Mesendoderm (in vitro differentiated cells): ENCODE results near the gene PLK5.
A peak's percentile ranks its signal among the peaks of the same experiment; 100 is the strongest.

ENCODE experiments used
- DNase-seq: peaks from one replicate; pipeline ENCODE4 v3.0.0; 2013
- H2AK5ac ChIP-seq: 2 replicates; pipeline ENCODE4 v1.6.1; 2013; ENCODE audit warnings: low read length, inconsistent platforms
- H2BK120ac ChIP-seq: 2 replicates; pipeline ENCODE4 v1.6.1; 2013; ENCODE audit warnings: low read depth, mild to moderate bottlenecking, low read length, moderate library complexity, mixed read lengths
- H2BK15ac ChIP-seq: replicated peaks from 2 replicates; pipeline ENCODE4 v1.6.1; 2013; ENCODE audit warnings: low read depth, mild to moderate bottlenecking, moderate library complexity
- H2BK5ac ChIP-seq: 2 replicates; pipeline ENCODE4 v1.6.1; 2013; ENCODE audit warnings: low read length, inconsistent platforms
- H3K18ac ChIP-seq: 2 replicates; pipeline ENCODE4 v1.6.1; 2013; ENCODE audit warnings: mild to moderate bottlenecking, low read length, mixed read lengths
- H3K23ac ChIP-seq: one replicate; pipeline ENCODE4 v1.6.1; 2013; ENCODE audit warnings: low read length
- H3K27ac ChIP-seq: 2 replicates; pipeline ENCODE4 v1.5.1; 2013; ENCODE audit warnings: low read depth, mild to moderate bottlenecking, inconsistent platforms, low read length, moderate library complexity
- H3K27me3 ChIP-seq: 2 replicates; pipeline ENCODE4 v1.6.1; 2013; ENCODE audit warnings: low read length, control low read depth, mild to moderate bottlenecking, inconsistent platforms; ENCODE audit not compliant: insufficient read depth, poor library complexity
- H3K36me3 ChIP-seq: 2 replicates; pipeline ENCODE4 v1.6.1; 2013; ENCODE audit warnings: low read length, inconsistent platforms; ENCODE audit not compliant: control insufficient read depth, insufficient read depth
- H3K4ac ChIP-seq: one replicate; pipeline ENCODE4 v1.6.1; 2013; ENCODE audit warnings: low read depth, mild to moderate bottlenecking, low read length, moderate library complexity
- H3K4me1 ChIP-seq: 2 replicates; pipeline ENCODE4 v1.6.1; 2013; ENCODE audit warnings: low read depth, low read length, inconsistent platforms; ENCODE audit not compliant: control insufficient read depth
- H3K4me2 ChIP-seq: 2 replicates; pipeline ENCODE4 v1.6.1; 2013; ENCODE audit warnings: low read length
- H3K4me3 ChIP-seq: 2 replicates; pipeline ENCODE4 v1.5.1; 2013; ENCODE audit warnings: mild to moderate bottlenecking, low read length
- H3K56ac ChIP-seq: one replicate; pipeline ENCODE4 v1.6.1; 2013; ENCODE audit warnings: low read length
- H3K79me1 ChIP-seq: 2 replicates; pipeline ENCODE4 v1.6.1; 2013; ENCODE audit warnings: low read length, inconsistent platforms
- H3K79me2 ChIP-seq: 2 replicates; pipeline ENCODE4 v1.6.1; 2013; ENCODE audit warnings: mild to moderate bottlenecking, low read length; ENCODE audit not compliant: control insufficient read depth, insufficient read depth
- H3K9ac ChIP-seq: 2 replicates; pipeline ENCODE4 v1.6.1; 2013; ENCODE audit warnings: low read length, inconsistent platforms
- H4K5ac ChIP-seq: one replicate; pipeline ENCODE4 v1.6.1; 2013; ENCODE audit warnings: low read length
- H4K8ac ChIP-seq: one replicate; pipeline ENCODE4 v1.6.1; 2013; ENCODE audit warnings: low read depth, mild to moderate bottlenecking, control low read depth, low read length, moderate library complexity
- WGBS: extraction: QIAGEN DNeasy Blood & Tissue Kit; methylation state at CpG from one replicate; pipeline ENCODE4 v1.1.7; 2013; ENCODE audit warnings: low lambda C conversion rate, missing lambda C conversion rate; ENCODE audit not compliant: insufficient coverage; ENCODE audit errors: extremely low coverage; 5-methylcytosine and 5-hydroxymethylcytosine counted together

PLK5 gene

DNA sequence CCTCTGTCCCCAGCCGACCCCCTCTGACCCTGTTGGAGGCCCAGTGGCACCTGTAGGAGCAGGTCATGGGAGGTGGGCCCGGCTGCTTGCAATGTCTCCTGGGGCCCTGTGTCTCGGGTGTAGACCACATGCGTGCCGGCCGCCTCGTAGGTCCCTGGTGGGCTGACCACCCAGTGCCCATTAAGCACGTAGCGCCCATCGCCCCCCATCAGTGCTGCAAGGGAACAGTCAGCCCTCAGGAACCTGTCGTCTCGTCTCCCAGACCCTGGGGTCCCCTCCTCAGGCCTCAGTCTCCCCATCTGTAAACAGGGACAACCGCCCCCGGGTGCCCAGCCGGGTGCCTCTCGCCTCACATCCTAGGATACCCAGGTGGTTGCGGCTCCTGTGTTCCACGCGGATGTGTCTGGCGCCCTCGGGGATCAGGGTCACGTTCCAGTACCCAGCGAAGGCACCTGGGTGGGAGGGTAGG, 16.7 kb upstream of the PLK5 start:
- Histone ChIP-seq H3K4me2 (no peak overlapping the region), H3K36me3 (no peaks in the 10 kb centered on the region), H3K9ac (no peak overlapping the region), H3K4me1 (no peaks in the 10 kb centered on the region), H3K27me3 (no peaks in the 10 kb centered on the region), H3K56ac (peak overlapping the region; percentile 76), H3K4ac (no peak overlapping the region), H3K18ac (no peak overlapping the region), H3K79me2 (no peaks in the 10 kb centered on the region), H2AK5ac (no peak overlapping the region), H3K27ac (no peak overlapping the region), H4K8ac (no peak overlapping the region), H3K4me3 (no peak overlapping the region), H3K79me1 (no peaks in the 10 kb centered on the region), H4K5ac (no peak overlapping the region), H2BK15ac (no peak overlapping the region), H2BK5ac (no peak overlapping the region), H3K23ac (no peak overlapping the region), H2BK120ac (no peak overlapping the region)
- DNase-seq, result no peak
- WGBS, result no CpG with 5 or more reads among the region's 23 CpGs

DNA sequence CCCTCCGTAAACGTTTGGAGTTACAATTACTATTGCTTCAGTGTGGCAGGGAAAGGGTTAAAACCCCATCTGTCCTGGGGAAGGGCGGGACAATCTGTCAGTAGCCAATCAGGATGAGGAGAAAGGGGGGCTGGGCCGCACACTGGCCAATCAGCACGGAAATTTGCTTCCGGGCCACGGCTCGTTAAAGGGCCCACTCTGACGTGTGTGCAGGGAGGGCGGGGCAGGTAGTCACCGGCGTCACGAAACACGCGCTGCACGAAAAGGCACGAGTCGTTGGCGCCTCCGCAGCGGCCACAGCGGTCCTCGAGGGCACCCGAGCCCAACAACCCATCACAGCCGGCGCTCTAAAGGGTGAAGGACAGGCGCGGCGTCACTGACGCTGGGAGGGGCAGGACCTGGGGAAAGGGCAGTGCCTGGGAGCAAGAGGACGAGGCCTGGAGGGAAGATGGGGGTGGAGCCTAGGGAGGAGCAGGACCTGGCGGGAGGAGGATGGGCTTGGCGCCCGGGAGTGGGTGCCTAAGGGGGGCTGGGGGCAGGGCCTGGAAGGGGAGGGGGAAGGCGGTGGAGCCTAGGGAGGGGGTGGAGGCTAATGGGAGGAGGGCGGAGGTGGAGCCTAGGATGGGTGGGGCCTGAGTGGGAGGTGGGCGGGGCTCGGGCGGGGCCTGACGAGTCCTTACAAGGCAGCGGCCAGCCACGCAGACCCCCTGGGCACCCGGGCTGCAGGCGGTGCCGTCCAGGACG, 15.9 kb upstream of the PLK5 start:
- Histone ChIP-seq H2BK15ac (no peak overlapping the region), H3K79me1 (no peaks in the 10 kb centered on the region), H4K5ac (no peak overlapping the region), H2BK120ac (no peak overlapping the region), H3K27ac (peak overlapping the region; percentile 8), H3K79me2 (no peaks in the 10 kb centered on the region), H3K18ac (no peak overlapping the region), H3K9ac (peak overlapping the region; percentile 68), H3K36me3 (no peaks in the 10 kb centered on the region), H3K4me3 (peak overlapping the region; percentile 24), H3K4me2 (peak overlapping the region; percentile 47), H3K4ac (no peak overlapping the region), H3K56ac (peak overlapping the region; percentile 92), H3K23ac (no peak overlapping the region), H4K8ac (no peak overlapping the region), H3K4me1 (no peaks in the 10 kb centered on the region), H3K27me3 (no peaks in the 10 kb centered on the region), H2AK5ac (no peak overlapping the region), H2BK5ac (peak overlapping the region; percentile 33)
- peak; percentile 98 for DNase-seq
- WGBS, result no CpG with 5 or more reads among the region's 46 CpGs

DNA sequence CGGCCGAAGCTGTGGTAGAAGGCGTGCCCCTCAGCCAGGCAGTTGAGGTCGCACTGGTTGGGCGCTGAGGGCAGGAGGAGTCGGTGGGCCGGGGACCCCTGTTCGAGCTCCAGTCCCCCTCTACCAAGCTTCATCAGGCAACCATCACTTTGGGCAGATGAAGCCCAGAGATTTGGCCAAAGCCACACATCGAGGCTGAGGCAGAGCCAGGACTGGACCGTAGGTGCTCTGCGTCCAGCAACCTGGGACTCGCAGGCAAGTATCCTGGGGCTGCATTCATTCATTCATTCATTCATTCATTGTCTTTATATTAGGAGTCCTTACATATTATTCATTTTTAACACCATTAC, 15.4 kb upstream of the PLK5 start:
- no peak for DNase-seq
- Histone ChIP-seq H3K4me1 (no peaks in the 10 kb centered on the region), H3K36me3 (no peaks in the 10 kb centered on the region), H2BK15ac (no peak overlapping the region), H3K18ac (no peak overlapping the region), H2BK5ac (no peak overlapping the region), H3K23ac (no peak overlapping the region), H3K56ac (peak overlapping the region; percentile 62), H2BK120ac (no peak overlapping the region), H3K4me2 (peak overlapping the region; percentile 19), H3K79me1 (no peaks in the 10 kb centered on the region), H2AK5ac (no peak overlapping the region), H3K9ac (no peak overlapping the region), H3K79me2 (no peaks in the 10 kb centered on the region), H4K5ac (no peak overlapping the region), H4K8ac (no peak overlapping the region), H3K27me3 (no peaks in the 10 kb centered on the region), H3K4me3 (no peak overlapping the region), H3K27ac (no peak overlapping the region), H3K4ac (no peak overlapping the region)
- no CpG with 5 or more reads among the region's 12 CpGs for WGBS

DNA sequence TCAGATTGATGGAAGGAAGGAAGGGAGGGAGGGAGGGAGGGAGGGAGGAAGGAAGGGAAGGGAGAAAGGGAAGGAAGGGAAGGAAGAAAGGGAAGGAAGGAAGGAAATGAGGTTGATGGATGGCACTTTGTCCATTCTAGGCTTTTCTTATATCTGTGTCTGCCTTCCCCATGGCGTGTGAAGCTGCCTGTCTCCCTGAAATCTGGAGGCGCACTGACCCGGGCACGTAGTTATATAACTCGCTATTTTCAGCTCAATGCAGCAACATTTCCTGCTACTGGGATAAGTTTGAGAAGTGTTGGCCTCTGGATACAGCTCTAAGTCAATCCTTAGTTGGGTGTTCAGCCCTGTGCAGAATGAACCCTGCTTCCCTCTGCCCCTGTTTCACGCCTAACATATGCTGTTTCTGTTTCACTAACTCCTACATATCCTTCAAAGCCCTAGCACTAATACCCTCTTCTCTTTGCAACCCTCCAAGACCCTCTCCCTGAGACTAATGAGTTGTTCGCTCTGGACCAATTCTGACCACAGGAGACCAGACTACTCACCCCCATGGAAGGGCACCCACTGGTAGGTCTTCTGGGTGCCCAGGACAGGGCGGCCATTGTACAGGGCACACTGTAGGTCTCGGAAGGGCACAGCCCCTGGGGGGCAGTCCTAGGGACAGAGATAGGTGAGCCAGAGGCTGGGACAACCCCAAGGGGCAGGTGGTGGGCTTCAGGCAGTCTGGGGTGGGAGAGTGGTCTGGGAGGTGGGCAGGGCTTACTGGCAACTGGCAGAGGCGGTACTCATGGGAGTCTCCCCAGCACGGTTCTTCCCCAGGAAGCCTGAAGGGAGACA, 14.1 kb upstream of the PLK5 start:
- Histone ChIP-seq H3K4me2 (no peak overlapping the region), H3K4me3 (no peak overlapping the region), H3K27me3 (no peaks in the 10 kb centered on the region), H3K56ac (no peak overlapping the region), H2BK5ac (no peak overlapping the region), H2AK5ac (no peak overlapping the region), H3K4ac (no peak overlapping the region), H3K79me1 (no peaks in the 10 kb centered on the region), H3K18ac (no peak overlapping the region), H3K36me3 (no peaks in the 10 kb centered on the region), H2BK15ac (no peak overlapping the region), H3K23ac (no peak overlapping the region), H3K4me1 (no peaks in the 10 kb centered on the region), H3K79me2 (no peaks in the 10 kb centered on the region), H2BK120ac (no peak overlapping the region), H3K27ac (no peak overlapping the region), H3K9ac (no peak overlapping the region), H4K5ac (no peak overlapping the region), H4K8ac (no peak overlapping the region)
- no peak for DNase-seq
- no CpG with 5 or more reads among the region's 11 CpGs for WGBS

DNA sequence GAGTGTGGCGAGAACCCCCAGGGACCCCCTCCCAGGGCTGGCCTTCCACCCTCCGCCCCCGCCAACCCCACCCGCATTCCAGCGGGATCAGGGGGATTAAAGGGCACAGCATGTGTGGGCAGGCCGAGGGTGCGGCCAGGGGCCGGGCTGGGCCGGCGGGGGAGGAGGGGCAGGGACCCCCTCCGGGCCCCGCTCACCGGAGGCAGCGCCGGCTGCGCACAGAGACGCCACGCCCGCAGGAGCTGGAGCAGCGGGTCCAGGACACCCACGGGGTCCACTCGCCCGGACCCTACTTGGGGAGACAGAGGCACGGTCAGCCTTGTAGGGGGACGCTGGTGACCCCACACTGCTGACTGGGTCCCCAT, 13.5 kb upstream of the PLK5 start:
- no peak overlapping the region for H3K9ac ChIP-seq
- no peaks in the 10 kb centered on the region for H3K79me1 ChIP-seq
- no peak for DNase-seq
- no CpG with 5 or more reads among the region's 25 CpGs for WGBS
- H3K79me2 ChIP-seq, result no peaks in the 10 kb centered on the region
- no peak overlapping the region for H2BK15ac ChIP-seq
- no peak overlapping the region for H3K18ac ChIP-seq
- H4K8ac ChIP-seq, result no peak overlapping the region
- no peaks in the 10 kb centered on the region for H3K4me1 ChIP-seq
- H2BK5ac ChIP-seq, result no peak overlapping the region
- no peak overlapping the region for H2BK120ac ChIP-seq
- H3K4me2 ChIP-seq, result no peak overlapping the region
- no peak overlapping the region for H3K4me3 ChIP-seq
- no peak overlapping the region for H4K5ac ChIP-seq
- H3K27ac ChIP-seq, result no peak overlapping the region
- no peak overlapping the region for H3K23ac ChIP-seq
- no peaks in the 10 kb centered on the region for H3K27me3 ChIP-seq
- H3K4ac ChIP-seq, result no peak overlapping the region
- H2AK5ac ChIP-seq, result no peak overlapping the region
- H3K36me3 ChIP-seq, result no peaks in the 10 kb centered on the region
- H3K56ac ChIP-seq, result no peak overlapping the region
